Hematopoietic multipotent progenitor cell treated with erythropoietin and hydrocortisone succinate and interleukin-3 and kit ligand, for 6 days (in vitro differentiated cells): ENCODE measurements around the gene MLIP.
"Not testable (repeated sequence)": the region's sequence is repeated elsewhere in the genome, so short reads cannot be mapped to it uniquely, and the experiment has no call there.

Experiments
- DNase-seq: peaks from one replicate; pipeline ENCODE4 v3.0.0-alpha.2; 2015

The MLIP gene, protein sequence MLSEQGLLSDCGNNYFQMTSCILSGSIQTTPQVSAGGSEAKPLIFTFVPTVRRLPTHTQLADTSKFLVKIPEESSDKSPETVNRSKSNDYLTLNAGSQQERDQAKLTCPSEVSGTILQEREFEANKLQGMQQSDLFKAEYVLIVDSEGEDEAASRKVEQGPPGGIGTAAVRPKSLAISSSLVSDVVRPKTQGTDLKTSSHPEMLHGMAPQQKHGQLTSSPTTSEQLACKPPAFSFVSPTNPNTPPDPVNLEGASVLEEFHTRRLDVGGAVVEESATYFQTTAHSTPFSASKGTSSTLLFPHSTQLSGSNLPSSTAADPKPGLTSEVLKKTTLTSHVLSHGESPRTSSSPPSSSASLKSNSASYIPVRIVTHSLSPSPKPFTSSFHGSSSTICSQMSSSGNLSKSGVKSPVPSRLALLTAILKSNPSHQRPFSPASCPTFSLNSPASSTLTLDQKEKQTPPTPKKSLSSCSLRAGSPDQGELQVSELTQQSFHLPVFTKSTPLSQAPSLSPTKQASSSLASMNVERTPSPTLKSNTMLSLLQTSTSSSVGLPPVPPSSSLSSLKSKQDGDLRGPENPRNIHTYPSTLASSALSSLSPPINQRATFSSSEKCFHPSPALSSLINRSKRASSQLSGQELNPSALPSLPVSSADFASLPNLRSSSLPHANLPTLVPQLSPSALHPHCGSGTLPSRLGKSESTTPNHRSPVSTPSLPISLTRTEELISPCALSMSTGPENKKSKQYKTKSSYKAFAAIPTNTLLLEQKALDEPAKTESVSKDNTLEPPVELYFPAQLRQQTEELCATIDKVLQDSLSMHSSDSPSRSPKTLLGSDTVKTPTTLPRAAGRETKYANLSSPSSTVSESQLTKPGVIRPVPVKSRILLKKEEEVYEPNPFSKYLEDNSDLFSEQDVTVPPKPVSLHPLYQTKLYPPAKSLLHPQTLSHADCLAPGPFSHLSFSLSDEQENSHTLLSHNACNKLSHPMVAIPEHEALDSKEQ

GRCh38 chr6:54111341-54112045 lies at the start of gene MLIP:
Gene MLIP, plus strand, starts transcription at chr6:54111443. Its CDS starts 37 bp downstream, at chr6:54111480.
- no peak for DNase-seq

- no peak for DNase-seq
Measured at GRCh38 chr6:54063228-54063539, 48.1 kb upstream of the MLIP start.

GRCh38 chr6:54068694-54069093 lies 42.5 kb upstream of the MLIP start:
- DNase-seq = no peak

GRCh38 chr6:54070025-54070424 lies 41.2 kb upstream of the MLIP start:
- no peak for DNase-seq

DNA sequence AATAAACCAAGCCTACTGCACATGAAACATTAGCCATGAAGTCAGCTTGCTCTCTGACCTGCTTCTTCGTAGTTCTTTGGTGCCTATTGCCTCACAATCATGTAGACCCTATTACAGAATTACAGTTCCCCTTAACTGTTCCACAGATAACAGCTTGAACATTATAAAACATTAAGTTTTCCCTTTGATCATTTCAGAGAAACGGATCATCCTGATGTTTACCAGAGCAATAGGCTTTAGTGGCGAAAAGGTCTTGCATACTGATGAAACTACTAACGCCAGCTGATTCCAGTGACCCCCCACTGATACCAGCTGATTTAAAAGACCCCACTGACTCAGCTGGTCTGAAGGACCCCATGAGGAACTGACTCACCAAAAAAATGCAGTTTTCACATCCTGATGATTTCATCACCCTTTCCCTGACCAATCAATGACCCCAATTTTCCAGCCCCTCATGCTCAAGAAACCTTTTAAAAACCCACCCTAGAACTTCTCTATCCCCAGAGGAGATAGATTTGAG lies 39.4 kb upstream of the MLIP start:
- DNase-seq = no peak

DNA sequence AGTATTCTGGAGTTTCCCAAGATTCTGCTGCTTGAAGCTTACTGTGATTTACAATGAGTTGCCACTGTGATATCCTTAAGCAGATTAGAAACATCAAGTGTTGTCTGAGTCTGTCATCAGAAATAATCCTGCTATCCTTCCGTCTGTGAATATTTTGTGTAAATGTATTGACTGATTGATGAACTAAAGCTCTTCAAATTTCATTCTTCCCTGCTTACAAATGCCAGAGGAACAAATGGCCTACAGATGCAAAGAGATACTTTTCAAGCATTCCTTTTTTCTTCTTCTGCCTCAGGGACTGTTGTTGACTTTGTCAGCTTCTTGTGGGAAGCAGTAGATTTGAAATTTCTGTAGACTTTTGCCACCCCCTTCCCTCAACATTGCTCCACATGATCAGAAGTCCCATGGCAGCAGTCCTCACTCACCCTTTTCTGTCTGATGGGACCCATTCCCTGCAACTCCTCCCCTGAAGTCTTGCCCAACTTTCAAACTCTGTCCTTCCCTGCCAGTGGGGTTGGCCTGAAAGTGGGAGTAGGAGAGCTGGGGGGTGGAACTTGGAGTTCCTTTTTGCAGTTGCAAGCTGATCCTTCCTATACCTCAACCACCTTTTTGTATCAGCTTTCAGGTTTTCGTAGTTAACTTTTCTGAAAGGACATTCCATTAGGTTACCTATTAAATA lies 38.5 kb upstream of the MLIP start:
- DNase-seq = no peak

GRCh38 chr6:54073487-54073886 lies 37.8 kb upstream of the MLIP start:
- no peak for DNase-seq

- DNase-seq = no peak
Measured at GRCh38 chr6:54074109-54074508, 37.1 kb upstream of the MLIP start.

- no peak for DNase-seq
Measured at GRCh38 chr6:54074578-54075195, 36.6 kb upstream of the MLIP start.

- no peak for DNase-seq
Measured at GRCh38 chr6:54076159-54076789, 35.0 kb upstream of the MLIP start.

DNA sequence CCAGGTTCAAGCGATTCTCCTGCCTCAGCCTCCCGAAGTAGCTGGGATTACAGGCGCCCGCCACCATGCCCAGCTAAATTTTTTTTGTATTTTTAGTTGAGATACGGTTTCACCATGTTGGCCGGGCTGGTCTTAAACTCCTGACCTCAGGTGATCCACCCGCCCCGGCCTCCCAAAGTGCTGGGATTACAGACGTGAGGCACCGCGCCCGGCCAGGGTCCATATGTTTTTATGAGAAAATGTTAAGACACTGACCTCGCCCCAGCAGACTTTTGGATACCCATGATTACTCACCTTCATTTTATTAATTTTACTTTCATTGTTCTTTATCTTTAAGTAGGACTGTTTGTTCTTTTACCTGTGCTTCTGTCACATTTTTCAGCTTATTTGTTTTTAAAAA lies 29.7 kb upstream of the MLIP start:
- not testable (repeated sequence) for DNase-seq

DNA sequence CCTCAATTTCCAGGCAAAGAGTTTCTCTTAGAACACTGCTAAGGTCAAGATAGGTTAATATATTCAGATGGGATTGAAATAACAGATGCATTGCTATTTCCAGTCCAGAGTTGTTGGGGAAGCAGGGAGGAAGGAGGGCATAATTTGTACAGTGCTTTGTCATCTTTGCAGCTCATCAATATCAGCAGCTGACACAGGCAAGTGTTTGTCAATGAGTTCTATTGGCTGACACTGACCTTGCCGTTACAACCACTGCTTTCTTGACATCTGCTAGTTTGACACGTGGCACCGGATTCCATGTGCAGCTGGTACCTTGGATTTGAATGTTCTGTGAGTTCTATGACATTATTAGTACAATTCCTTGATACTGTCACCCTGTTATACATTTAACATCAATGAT lies 28.0 kb upstream of the MLIP start:
- DNase-seq = no peak

- no peak for DNase-seq
Measured at GRCh38 chr6:54084231-54084630, 27.0 kb upstream of the MLIP start.

- DNase-seq = no peak
Measured at GRCh38 chr6:54085047-54085446, 26.2 kb upstream of the MLIP start.

- no peak for DNase-seq
Measured at GRCh38 chr6:54085541-54085940, 25.7 kb upstream of the MLIP start.

GRCh38 chr6:54086439-54086838 lies 24.8 kb upstream of the MLIP start:
- DNase-seq = no peak

- DNase-seq = no peak
Measured at GRCh38 chr6:54087721-54088120, 23.5 kb upstream of the MLIP start.

GRCh38 chr6:54093326-54093948 lies 17.8 kb upstream of the MLIP start:
- no peak for DNase-seq

DNA sequence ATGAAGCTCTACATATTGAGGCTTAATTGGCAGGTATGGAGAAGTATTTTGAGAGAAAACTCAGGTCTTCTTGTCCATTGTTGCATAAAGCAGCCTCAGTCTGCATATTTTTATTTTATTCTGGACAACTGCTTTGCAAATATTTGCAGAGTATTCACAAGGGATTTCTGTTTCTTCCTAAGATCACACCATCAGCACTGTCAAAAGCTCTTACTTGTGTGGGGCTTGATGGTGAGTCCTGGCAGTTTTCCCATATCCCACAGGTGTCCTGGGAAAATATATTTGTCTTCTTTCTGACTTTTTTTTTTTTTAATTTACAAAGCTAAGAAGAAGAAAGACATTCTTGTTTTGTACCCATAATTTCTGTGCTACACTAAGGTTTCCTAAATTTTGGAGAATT lies 16.9 kb upstream of the MLIP start:
- no peak for DNase-seq

- DNase-seq = no peak
Measured at GRCh38 chr6:54094786-54095185, 16.5 kb upstream of the MLIP start.

GRCh38 chr6:54095723-54096122 lies 15.5 kb upstream of the MLIP start:
- no peak for DNase-seq
